GM12872 (cell line): ENCODE measurements around the gene ERC2.

Source experiments
- TF ChIP-seq, protein P1 (sequence below): IDR thresholded peaks from 3 replicates; pipeline ENCODE4 v1.5.1; 2011; ENCODE audit warnings: low read depth, mild to moderate bottlenecking, low read length, moderate library complexity; ENCODE audit not compliant: insufficient read depth

ERC2 gene

DNA sequence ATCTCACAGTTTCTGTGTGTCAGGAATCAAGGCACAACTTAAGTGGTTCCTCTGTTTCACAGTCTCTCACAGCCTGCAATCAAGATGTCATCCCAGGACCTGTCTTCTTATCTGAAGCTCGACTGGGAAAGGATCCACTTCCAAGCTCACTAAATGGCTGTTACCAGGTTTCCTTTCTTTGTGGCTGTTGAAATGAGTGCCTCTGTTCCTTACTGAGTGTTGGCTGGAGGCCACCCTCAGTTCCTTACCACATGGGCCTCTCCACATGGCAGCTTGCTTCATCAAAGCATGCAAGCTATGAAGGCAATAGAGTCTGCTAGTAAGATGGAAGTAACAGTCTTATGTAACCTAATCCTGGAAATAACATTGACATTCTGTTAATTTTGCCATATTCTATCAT is 174.0 kb downstream of the ERC2 start:
- TF ChIP-seq, protein P1, sequence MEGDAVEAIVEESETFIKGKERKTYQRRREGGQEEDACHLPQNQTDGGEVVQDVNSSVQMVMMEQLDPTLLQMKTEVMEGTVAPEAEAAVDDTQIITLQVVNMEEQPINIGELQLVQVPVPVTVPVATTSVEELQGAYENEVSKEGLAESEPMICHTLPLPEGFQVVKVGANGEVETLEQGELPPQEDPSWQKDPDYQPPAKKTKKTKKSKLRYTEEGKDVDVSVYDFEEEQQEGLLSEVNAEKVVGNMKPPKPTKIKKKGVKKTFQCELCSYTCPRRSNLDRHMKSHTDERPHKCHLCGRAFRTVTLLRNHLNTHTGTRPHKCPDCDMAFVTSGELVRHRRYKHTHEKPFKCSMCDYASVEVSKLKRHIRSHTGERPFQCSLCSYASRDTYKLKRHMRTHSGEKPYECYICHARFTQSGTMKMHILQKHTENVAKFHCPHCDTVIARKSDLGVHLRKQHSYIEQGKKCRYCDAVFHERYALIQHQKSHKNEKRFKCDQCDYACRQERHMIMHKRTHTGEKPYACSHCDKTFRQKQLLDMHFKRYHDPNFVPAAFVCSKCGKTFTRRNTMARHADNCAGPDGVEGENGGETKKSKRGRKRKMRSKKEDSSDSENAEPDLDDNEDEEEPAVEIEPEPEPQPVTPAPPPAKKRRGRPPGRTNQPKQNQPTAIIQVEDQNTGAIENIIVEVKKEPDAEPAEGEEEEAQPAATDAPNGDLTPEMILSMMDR: no peak

DNA sequence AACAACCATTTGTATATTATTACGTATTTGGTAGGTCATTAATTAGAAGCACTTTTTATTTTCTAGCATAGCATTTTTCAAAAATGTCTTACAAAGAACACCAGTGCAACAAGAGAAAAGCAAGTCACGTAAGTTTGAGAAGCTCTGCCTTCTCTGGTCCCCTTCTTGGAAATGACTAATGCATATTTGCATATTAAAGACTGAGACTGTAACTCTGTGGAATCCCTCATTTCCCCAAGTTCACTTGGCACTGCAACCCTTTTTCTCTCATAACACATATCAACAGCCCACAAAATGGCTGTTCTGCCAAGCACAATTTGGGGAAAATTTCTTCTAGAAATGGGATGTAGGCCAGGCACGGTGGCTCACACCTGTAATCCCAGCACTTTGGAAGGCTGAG is 176.3 kb downstream of the ERC2 start:
- TF ChIP-seq, protein P1: no peak

- TF ChIP-seq, protein P1: no peak
Measured at GRCh38 chr3:56291244-56291680, 177.0 kb downstream of the ERC2 start.

DNA sequence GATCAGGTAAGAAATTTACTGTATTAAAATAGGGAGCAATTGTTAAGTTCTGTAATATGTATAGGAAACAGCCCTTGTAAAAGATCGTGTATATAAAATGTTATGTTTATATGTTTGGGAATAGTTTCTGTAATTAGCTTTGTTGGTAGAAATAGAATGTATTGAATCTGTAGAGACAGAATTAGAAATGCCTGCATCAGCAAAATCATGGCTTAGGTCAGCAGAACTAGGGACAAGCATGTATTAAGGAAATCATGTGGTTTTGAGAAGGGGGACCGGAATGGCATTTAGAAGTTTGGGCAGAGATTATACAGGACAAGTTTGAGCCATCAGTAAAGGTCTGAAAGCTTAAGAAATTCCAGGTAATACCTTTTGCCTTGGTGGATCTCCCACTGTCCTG is 177.9 kb downstream of the ERC2 start:
- TF ChIP-seq, protein P1: no peak

DNA sequence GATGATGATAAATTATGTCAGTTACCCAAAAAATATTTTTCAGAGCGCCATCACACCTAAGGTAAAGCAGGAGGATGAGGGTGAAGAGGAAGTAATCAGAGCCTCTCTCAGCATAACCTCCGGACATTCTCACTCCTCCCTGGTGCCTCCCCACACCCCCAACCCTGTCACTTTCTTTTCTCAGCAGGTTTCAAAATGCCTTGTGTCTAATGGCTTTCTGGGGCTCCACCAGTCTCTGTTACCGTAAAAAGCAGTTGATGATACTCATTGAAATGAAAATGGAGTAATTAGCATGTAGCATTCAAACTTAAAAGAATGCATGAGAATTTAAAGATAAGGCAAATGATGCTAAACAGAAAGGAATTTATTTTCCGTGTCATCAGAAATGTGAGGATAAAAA is 180.0 kb downstream of the ERC2 start:
- TF ChIP-seq, protein P1: no peak

GRCh38 chr3:56282341-56282740 is 185.9 kb downstream of the ERC2 start:
- TF ChIP-seq, protein P1: no peak

DNA sequence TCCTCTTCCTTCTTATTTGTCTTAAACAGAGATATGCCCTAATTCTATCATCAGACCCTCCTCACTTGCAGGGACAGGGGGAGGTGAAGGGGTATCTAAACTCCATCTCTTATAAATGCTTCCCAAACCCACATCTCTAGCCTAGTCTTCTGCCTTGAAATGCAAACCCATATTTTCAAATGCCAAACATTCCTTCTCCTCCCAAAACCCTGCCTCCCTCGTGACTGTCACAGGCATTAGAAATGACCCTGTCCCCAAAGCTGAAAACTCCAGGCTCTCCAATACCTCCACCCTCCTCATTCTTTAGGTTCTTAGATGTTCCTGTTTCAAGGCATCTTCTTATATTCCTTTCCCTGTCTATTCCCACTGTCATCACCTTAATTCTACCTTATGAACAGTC is 191.0 kb downstream of the ERC2 start:
- TF ChIP-seq, protein P1: no peak

DNA sequence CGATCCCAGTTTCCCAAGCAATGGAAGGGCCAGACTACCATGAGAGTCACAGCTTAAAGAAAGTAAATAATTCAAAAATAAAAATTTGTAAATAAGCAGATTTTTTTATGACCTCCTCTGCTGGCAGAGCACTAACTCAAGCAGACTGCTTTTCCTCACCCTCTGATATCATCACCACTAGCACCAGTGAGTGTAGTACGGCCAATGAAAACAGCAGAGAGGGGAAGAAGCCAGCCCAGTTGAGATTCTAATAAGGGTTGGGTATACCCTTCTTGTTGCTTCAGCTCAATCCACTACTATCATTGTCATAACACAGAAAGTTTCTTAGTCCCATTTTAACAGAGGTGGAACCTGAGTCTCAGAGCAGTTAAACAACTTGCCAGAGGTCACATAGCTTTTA is 193.1 kb downstream of the ERC2 start:
- TF ChIP-seq, protein P1: no peak
